MCF 10A (cell line): ENCODE data around the gene PRKG1. TPM values are rescaled to one million over a fixed set of nuclear protein-coding genes. Genes with fewer than 3 reads are reported as not detected.

Source experiments
- BruUV-seq: library from RNA; stranded (reverse); fragments of 400-500 nt; replicated peaks from 2 replicates; lab custom pipeline; 2021; lab: Mats Ljungman, UMichigan
- CTCF ChIA-PET: fragments of 300-600 bp; sonication (Branson Sonifier 250); formaldehyde crosslinking; extraction: SDS; loops from one replicate; lab custom pipeline; 2021; ENCODE audit warnings: antibody characterized with exemption, inconsistent platforms; lab: Yijun Ruan, JAX
- POLR2A ChIA-PET: fragments of 300-600, 350-650 bp; sonication (Branson Sonifier 250); formaldehyde crosslinking; extraction: SDS; loops from one replicate; lab custom pipeline; 2020; ENCODE audit warnings: antibody characterized with exemption, inconsistent platforms; lab: Yijun Ruan, JAX
- DNase-seq: peaks from one replicate; pipeline ENCODE4 v3.0.0-alpha.2; 2018; ENCODE audit not compliant: unreplicated experiment
- H3K27ac Mint-ChIP-seq: one replicate; pipeline ENCODE4 v1.8.0; 2022; ENCODE audit warnings: mild to moderate bottlenecking, low read depth, mixed read lengths; ENCODE audit not compliant: unreplicated experiment
- H3K27me3 Mint-ChIP-seq: one replicate; pipeline ENCODE4 v1.8.0; 2022; ENCODE audit warnings: mixed read lengths; ENCODE audit not compliant: insufficient read depth, unreplicated experiment
- H3K36me3 Mint-ChIP-seq: one replicate; pipeline ENCODE4 v1.8.0; 2022; ENCODE audit warnings: mild to moderate bottlenecking, moderate library complexity, mixed read lengths; ENCODE audit not compliant: insufficient read depth, unreplicated experiment
- H3K4me1 Mint-ChIP-seq: one replicate; pipeline ENCODE4 v1.8.0; 2022; ENCODE audit warnings: mixed read lengths; ENCODE audit not compliant: insufficient read depth, unreplicated experiment
- H3K4me3 Mint-ChIP-seq: one replicate; pipeline ENCODE4 v1.8.0; 2022; ENCODE audit warnings: mild to moderate bottlenecking, moderate library complexity, mixed read lengths; ENCODE audit not compliant: unreplicated experiment
- H3K9me3 Mint-ChIP-seq: one replicate; pipeline ENCODE4 v1.8.0; 2022; ENCODE audit warnings: mixed read lengths; ENCODE audit not compliant: unreplicated experiment
- intact Hi-C: fragments of 100-400 bp; cut with micrococcal nuclease; formaldehyde crosslinking; loops from 2 replicates; pipeline ENCODE4 v1.14.1; 2022
- total RNA-seq: library from RNA; stranded (reverse); gene quantifications from 2 replicates; pipeline ENCODE4 v1.2.3, GENCODE V29; 2022
- TF ChIP-seq, protein P1 (sequence below): fragments of 200-600 bp; IDR thresholded peaks from one replicate; pipeline ENCODE4 v1.8.0; 2022; ENCODE audit warnings: antibody characterized with exemption, mild to moderate bottlenecking; ENCODE audit not compliant: unreplicated experiment

The PRKG1 gene
- total RNA-seq, 1 experiment from 2014 or later = 0.09 TPM

DNA sequence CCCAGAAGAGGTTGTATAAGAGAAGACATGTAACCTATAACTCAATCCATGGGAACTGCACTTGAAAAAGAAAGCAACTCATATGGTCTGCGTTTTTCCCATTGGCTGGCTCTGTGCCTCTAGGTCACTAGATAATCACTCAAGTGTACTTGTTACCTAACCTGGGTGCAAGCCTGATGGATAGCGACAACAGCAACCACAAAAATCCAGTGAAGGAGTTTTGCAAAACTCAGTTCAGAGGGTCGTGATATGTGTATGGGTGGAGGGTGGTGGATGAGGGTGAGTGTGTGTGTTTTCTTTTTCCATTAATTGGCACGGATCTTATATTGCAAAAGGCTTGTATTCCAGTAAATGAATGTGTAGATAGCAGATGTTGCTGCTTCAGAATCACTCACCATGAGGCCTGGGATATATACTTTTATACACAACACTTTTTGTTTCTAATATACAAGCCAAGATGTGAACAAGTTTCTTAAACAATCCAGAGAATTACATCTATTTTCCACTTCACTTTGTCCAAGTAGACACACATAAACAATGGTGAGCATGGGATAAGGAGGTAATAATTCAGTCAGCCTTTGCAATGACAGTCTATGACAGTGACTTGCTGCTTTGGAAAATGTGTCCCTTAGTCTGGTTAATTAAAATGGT, 952.9 kb downstream of the PRKG1 start:
- TF ChIP-seq, protein P1, sequence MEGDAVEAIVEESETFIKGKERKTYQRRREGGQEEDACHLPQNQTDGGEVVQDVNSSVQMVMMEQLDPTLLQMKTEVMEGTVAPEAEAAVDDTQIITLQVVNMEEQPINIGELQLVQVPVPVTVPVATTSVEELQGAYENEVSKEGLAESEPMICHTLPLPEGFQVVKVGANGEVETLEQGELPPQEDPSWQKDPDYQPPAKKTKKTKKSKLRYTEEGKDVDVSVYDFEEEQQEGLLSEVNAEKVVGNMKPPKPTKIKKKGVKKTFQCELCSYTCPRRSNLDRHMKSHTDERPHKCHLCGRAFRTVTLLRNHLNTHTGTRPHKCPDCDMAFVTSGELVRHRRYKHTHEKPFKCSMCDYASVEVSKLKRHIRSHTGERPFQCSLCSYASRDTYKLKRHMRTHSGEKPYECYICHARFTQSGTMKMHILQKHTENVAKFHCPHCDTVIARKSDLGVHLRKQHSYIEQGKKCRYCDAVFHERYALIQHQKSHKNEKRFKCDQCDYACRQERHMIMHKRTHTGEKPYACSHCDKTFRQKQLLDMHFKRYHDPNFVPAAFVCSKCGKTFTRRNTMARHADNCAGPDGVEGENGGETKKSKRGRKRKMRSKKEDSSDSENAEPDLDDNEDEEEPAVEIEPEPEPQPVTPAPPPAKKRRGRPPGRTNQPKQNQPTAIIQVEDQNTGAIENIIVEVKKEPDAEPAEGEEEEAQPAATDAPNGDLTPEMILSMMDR = no peak
- no peaks in the 10 kb centered on the region for H3K9me3 Mint-ChIP-seq
- no TSS peak for BruUV-seq

DNA sequence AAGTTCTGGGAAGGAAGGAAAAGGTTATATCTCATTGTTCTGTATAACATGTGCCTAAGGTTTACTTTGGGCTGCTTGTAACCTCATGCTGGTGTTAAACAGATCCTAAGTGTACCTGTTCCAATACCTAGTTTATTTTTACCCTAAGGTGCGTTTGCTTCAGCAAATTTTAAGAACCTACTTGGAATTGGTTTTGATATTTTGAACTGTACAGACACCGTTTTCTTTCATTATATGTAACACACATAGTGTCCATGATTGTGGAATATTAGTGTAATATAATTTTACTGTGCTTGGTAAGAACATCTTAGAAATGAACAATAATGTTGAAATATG, 954.2 kb downstream of the PRKG1 start:
- no peak overlapping the region for H3K4me3 Mint-ChIP-seq
- ChIA-PET POLR2A (no interaction called here), CTCF (no interaction called here)
- no peaks in the 10 kb centered on the region for H3K4me1 Mint-ChIP-seq
- no peak for DNase-seq
- no peak overlapping the region for H3K27ac Mint-ChIP-seq
- intact Hi-C loops = no loop called here
- BruUV-seq = no TSS peak
- no peaks in the 10 kb centered on the region for H3K9me3 Mint-ChIP-seq
- TF ChIP-seq, protein P1 = no peak
- peaks cover 14% of the 10 kb centered on the region for H3K27me3 Mint-ChIP-seq
- no peaks in the 10 kb centered on the region for H3K36me3 Mint-ChIP-seq

More for the DNA sequence above, 952.9 kb downstream of the PRKG1 start:
- intact Hi-C loops = no loop called here
- Mint-ChIP-seq H3K36me3 (no peaks in the 10 kb centered on the region), H3K27ac (no peak overlapping the region), H3K4me3 (no peak overlapping the region), H3K4me1 (no peaks in the 10 kb centered on the region), H3K27me3 (peaks cover 14% of the 10 kb centered on the region)
- DNase-seq = no peak
- CTCF ChIA-PET = interaction anchor here (0.7 kb wide), 1 partner anchor 149 kb away, joined by 3 read pairs; no protein-coding TSS in a partner anchor
- POLR2A ChIA-PET = no interaction called here

DNA sequence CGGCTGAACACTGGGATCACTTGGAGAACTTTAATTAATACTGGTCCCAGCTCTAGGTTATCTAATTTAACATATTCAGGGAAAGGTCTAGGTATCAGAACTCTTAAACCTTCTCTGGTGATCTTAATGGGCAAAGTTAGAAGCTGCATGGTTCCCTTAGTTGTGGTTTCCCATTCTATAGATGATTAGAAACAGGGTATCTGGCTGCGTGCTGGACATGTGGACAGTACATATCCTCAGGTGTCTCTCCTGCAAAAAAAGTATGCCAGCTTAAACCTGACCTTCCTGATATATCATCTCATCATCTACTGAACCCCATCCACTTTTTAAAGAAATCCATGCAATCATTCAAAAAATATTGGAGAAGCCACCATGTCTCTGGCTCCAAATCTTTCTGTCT, 955.3 kb downstream of the PRKG1 start:
- Mint-ChIP-seq H3K27me3 (peaks cover 14% of the 10 kb centered on the region), H3K27ac (no peak overlapping the region), H3K4me3 (no peak overlapping the region), H3K9me3 (no peaks in the 10 kb centered on the region), H3K36me3 (no peaks in the 10 kb centered on the region), H3K4me1 (no peaks in the 10 kb centered on the region)
- BruUV-seq = no TSS peak
- CTCF ChIA-PET = interaction anchor here (0.6 to 1.0 kb wide), 2 partner anchors 21 to 710 kb away, joined by 3 to 4 read pairs; no protein-coding TSS in a partner anchor
- POLR2A ChIA-PET = no interaction called here
- DNase-seq = no peak
- TF ChIP-seq, protein P1 = no peak
- intact Hi-C loops = no loop called here

DNA sequence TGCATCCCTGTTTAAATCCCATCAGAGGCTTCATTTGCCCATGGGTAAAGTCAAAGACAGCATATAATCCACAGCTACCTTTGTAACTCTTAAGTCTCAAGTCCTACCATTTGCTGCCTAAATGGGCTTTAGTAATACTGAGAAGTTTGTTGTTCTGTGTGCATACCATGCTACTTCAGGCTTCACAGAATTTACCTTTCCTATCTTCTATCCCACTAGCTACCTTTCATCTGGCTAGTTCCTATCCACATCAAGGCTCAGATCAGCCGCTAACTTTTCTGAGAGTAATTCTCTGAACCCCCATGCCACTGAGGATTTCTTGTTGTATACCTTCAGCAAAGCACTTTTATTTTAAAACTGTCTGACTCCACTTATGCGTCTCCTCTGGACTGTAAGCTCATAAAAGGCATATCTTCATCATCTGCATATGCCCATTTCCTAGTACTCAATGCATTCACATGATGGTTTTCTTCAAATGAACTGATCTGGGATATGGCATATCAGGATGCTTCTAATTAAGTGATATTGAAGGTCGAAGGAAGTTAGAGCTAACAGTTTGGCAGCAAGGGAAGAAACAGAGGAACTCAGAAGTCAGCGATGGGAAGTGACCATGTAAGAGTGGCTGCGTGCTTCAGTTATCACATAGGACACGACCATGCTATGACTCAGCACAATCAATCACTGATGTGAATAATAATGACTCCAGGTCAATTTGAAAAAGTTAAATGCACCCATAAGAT, 955.9 kb downstream of the PRKG1 start:
- Mint-ChIP-seq H3K27ac (no peak overlapping the region), H3K4me3 (no peak overlapping the region), H3K27me3 (peaks cover 14% of the 10 kb centered on the region), H3K36me3 (no peaks in the 10 kb centered on the region), H3K9me3 (no peaks in the 10 kb centered on the region), H3K4me1 (no peaks in the 10 kb centered on the region)
- DNase-seq = no peak
- ChIA-PET CTCF (interaction anchor here (0.6 to 1.0 kb wide), 3 partner anchors 21 to 709 kb away, joined by 3 to 4 read pairs (median 3); no protein-coding TSS in a partner anchor), POLR2A (no interaction called here)
- intact Hi-C loops = no loop called here
- TF ChIP-seq, protein P1 = no peak
- BruUV-seq = no TSS peak
